Anterior cingulate cortex (tissue), 58 donors: Measurements from ENCODE around the gene ECE1.

Experiments used
- DNase-seq, 58 donors: peaks; one replicate each; lab custom pipeline; 2025; lab: John Stamatoyannopoulos, UW

Gene ECE1

DNA sequence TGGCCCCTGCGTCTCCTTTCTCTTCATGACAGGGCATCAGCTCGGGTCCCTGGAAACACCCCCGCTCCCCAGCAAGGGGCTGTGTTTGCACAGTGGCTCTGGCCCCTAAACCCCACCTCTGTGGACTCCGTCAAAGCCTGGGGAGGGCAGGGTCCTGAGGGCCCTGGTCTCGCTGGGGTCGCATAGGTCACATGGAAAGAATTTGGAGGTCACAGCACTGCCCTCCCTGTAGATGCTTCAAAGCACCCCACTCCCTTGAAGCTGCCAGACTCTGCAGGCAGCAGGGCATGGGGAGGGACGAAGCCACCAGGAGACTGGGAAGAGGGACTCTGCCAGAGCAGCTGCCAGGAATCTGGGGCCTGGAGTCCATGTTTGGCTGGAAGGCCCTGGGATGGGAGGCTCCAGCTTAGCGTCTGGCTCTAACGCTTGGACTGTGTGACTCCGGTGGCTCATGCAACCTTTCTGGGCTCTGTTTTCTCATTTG, 36.6 kb upstream of the ECE1 start:
- peak in 7 of 58 donors; percentile 13 to 40 (median 22) for DNase-seq

GRCh38 chr1:21325731-21326387, 35.6 kb upstream of the ECE1 start:
- peak in 21 of 58 donors; percentile 15 to 60 (median 34) for DNase-seq

- DNase-seq, result no peak
These were observed 35.0 kb upstream of the ECE1 start for GRCh38 chr1:21325231-21325718.

DNA sequence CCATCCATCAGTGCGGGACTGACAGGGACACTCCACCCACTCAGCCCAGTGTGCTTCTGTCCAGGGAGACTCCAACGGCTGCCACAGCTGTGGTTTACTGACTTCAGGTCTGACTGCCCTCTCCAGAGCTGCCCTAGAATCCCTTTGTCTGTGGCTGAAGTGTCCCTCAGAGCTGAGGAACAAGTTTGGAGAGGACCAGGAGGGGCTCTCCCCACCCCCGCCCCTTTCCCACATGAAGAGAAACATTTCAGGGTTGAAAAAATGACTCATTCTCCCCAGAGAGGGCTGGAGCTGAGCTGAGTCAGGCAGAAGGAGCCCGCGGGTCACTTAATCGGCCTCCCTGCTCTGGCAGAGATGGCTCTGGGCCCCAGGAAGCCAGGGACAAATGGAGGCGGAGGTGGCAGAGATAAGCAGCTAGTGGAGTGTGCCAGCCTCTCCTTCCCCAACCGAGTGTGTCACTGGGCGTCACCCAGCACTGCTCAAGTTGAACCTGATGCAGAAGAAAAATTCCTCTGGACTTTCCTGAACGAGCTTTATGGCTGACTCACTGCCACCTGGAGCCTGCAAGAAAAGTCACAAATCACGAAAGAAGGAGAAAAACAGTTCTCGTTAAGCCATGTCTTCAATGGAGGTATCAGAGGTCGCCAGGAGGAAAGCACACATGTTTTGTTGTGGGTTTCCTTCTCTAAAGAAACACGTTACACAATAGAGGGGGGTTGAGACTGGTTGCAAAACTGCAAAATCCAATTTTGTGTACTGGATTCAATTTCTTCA, 34.3 kb upstream of the ECE1 start:
- peak in 16 of 58 donors; percentile 22 to 56 (median 34) for DNase-seq

- DNase-seq, result no peak
These were observed 32.8 kb upstream of the ECE1 start for GRCh38 chr1:21323091-21323490.

- DNase-seq, result no peak
These were observed 32.4 kb upstream of the ECE1 start for GRCh38 chr1:21322681-21323016.

DNA sequence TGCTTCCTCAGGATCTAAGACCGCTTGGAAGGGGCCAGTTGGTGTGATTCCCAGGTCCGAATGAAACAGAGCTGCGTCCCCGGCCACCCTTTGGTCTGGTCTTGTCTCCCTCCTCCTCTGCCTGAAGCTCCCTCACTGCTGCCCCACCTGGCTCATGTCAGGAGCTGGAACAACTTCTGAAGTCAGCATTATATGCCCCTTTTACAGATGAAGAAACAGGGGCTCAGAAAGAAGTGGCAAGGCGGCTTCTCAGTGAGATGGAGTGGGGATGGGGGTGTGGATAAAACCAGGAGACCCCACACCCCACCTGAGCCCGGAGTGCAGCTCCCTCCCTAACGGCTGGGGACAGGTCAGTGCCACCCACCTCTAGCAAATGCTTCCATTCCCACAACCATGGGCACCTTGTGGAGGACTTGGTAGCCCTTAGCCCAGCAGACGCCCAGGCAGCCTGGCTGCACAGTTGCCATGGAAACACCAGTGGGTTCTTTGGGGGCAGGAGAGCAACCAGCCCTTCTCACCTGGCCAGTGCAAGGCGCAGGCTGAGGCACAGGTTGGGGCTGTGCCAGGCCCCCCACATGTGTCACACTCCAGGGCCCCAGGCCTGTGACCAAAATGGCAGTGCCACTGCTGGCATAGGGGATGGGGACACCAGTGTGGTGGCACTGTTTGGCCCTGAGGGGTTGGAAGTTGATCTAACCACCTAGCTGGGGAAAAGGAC, 31.9 kb upstream of the ECE1 start:
- no peak for DNase-seq

GRCh38 chr1:21320410-21321108, 30.3 kb upstream of the ECE1 start:
- no peak for DNase-seq

DNA sequence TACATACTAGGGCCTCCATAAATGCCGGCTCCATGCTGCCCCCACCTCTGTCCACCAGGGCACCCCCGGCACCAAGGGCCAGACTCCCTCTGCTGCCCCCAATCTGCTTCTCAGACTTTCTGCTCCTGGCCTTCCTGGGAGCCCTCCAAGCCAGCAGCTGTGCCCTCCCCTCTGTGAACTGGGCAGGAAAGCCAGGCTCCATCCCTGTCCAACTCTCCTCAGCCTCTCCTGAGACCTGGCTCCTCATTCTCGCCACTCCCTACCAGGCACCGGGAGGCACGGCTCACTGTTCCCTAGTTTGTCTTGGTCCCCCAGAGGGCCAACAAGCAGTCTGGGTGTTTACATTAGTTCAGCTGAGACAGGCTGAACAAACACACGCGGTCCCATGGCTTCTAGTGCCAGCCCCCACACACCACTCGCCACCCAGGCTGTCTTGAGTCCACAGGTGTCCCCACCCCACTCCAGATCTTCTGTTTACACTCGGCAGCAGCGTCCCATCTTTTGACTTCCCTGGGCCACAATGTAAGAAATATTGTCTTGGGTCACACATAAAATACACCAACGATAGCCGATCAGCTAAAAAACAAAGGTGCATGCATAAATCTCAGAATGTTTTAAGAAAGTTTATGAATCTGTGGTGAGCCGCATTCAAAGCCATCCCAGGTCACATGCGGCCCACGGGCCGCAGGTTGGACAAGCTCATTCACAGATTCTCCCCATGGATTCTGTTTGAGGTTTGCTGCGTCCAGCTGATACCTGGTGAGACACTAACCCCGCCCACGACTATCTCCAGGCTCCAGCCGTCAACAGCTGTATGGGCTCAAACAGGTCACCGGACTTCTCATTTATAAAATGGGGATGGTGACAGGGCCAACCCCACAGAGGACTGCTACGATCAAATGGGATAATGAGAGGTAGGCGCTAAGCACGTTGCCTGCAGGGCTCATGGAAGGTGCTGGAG, 29.5 kb upstream of the ECE1 start:
- DNase-seq, result peak in 12 of 58 donors; percentile 13 to 61 (median 26)

DNA sequence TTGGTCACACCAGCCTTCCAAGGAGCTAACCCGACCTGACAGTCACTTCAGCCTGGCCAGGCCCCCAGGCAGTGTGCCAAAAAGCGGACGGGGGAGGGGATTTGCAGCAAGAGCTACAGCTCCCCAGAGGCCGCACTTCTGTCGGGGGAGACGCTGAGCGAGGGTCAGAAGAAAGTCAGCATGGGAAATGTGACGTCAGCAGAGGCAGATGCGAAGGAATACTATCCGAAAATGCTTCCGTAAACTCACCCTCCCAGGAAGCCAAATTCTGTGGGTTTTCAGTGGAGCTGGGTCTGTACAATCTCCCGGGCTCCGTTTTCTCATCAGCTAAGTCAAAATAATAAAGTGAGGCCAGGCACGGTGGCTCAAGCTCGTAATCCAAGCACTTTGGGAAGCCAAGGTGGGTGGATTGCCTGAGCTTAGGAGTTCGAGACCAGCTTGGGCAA, 28.5 kb upstream of the ECE1 start:
- peak in 23 of 58 donors; percentile 21 to 56 (median 36) for DNase-seq

DNA sequence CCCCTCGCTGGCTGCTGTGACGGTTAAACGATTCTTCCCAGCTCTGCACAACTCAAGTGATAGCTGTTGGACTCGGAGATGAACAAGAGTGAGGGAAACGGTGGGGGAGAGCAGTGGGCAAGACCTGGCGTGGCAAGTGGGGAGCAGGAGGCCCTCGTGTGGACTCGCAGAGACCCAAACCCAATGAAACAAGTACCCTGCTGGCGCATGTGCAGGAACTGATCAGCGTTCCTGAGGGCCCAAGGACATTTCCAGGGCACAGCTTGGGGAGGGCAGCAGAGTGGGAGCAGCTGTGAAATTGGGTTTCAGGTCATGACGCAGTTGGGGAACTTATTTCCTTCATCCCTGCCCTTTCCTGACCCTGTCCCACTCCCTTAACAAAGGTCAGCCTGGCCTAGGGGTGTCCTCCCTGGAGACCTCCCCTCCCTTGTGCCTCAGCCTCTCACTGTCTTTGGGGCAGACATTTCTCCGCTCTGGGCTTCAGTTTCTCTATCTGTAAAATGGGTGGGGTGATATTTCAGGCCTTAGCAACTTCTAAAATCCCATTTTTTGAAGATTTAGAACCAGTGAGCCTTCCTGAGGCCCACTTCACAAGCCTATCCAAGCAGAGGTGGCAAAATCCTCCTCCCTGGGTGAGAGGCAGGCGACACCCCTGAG, 27.9 kb upstream of the ECE1 start:
- no peak for DNase-seq

DNA sequence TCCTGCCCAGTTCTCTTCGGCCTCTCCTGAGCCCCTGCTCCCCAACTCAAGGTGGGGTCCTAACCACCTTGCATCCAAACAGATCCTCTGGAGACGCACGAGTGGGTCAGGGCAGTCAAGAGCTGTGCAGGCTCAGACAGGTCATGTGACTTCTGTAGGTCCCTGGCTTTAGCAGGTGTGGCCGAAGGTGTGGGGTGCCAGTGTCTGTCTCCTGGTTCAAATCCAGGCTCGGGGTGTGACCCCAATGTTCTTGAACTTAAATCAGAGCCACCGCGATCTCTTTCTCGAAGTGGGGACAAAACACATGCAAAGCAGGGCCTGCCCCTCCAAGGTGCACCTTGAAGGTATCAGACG, 27.4 kb upstream of the ECE1 start:
- DNase-seq, result no peak

- DNase-seq, result peak in 35 of 58 donors; percentile 17 to 87 (median 46)
These were observed 26.9 kb upstream of the ECE1 start for GRCh38 chr1:21317035-21317689.

GRCh38 chr1:21314743-21315396, 24.6 kb upstream of the ECE1 start:
- DNase-seq, result no peak

DNA sequence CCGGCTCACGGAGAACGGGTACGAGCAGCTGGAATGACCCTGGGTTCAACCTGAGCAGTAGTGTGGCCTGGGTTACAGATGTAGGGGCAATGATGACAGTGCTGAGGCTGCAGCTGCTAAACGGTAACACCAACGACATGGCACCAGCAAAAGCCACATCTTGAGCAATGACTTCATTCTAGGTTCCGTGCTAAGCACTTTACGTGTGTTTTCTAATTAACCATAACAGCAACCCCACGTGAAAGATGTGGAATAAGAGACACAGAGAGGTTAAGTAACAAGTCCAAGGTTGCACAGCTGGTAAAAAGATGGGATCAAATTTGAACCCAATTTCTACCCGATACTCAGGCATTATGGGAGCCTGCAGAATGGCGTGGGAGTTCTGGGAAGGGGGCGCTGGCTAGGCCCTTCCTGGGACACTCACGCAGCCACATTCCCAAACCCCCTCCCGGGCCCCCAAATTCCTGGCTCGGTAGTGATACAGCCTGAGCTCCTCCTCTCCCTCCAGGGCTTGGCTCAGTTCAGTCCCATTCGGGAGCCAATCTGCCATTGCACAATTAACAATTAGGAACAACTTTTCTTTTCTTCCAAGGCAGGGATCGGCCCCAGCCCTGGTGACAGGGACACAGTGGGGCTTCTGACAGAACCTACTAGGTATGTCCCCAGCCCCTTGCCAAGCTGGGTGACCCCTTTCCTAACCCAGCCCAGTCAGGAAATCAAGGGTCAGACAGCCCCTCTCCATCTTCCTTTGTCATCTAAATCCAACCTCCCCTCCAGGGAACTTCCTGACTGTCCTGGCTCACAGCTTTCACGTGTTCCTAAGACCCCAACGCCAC, 23.8 kb upstream of the ECE1 start:
- peak in 12 of 58 donors; percentile 11 to 62 (median 28) for DNase-seq

- no peak for DNase-seq
These were observed 23.1 kb upstream of the ECE1 start for GRCh38 chr1:21313203-21313885.
